ENCODE results near the gene P2RX2.

DNA sequence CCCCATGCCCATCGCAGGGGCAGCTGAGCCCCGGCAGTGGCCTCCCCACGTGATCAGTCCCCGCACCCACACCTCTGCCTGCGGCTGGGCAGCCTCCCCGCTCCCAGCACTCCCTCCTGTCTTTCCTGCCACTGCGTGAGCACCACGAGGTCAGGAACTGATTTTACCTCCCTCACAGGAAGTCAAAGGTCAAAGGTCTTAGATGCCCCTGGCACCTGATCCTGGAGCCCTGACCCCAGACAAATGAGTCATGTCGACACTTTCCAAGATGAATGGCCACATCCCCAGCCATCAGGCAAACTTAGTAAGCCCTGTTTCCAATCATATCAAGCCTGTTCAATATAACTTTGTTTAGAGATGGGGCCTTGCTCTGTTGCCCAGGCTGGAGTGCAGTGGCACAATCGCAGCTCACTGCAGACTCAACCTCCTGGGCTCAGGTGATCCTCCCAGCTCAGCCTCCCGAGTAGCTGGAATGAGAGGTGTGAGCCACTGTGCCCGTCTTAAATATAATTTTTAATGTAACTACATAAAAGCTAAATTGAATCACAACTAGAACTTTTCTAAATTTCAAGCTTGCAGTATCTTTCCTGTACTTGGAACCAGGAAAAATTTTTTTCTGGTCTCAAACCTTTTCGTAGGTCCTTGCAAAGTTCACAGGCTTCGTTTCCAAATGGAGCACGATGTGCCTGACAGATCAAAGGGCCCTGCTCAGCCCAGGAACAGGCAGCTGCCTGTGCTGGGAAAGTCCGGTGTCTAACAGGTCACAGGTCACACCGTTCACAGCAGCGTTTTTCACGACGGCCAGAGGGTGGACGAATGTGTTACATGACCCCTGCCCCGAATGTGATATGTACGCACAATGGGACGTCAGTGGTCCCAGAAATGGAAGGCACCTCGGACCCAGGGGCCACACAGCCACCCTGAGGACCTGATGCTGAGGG is 10.1 kb upstream of the P2RX2 start:
- TF ChIP-seq CTCF (IDR thresholded peaks at IDR 0.05; ENCODE audit: low read depth, low read length, missing input control) (no peak), GABPA (IDR thresholded peaks at IDR 0.05 in 1 of 2, conservative IDR thresholded peaks at IDR 0.05 in 1 of 2) (peak in 1 of 2 donors; percentile 57), YY1 (IDR thresholded peaks at IDR 0.05) (peak; percentile 70), FOXA2 (IDR thresholded peaks at IDR 0.05) (peak; percentile 44)
- TF ChIP-seq, protein P1, sequence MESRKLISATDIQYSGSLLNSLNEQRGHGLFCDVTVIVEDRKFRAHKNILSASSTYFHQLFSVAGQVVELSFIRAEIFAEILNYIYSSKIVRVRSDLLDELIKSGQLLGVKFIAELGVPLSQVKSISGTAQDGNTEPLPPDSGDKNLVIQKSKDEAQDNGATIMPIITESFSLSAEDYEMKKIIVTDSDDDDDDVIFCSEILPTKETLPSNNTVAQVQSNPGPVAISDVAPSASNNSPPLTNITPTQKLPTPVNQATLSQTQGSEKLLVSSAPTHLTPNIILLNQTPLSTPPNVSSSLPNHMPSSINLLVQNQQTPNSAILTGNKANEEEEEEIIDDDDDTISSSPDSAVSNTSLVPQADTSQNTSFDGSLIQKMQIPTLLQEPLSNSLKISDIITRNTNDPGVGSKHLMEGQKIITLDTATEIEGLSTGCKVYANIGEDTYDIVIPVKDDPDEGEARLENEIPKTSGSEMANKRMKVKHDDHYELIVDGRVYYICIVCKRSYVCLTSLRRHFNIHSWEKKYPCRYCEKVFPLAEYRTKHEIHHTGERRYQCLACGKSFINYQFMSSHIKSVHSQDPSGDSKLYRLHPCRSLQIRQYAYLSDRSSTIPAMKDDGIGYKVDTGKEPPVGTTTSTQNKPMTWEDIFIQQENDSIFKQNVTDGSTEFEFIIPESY (IDR thresholded peaks at IDR 0.05): peak; percentile 44

Measured in liver (tissue), 3 donors.